HL-60 (cell line): ENCODE data around the gene ENPP7.

Source experiments
- DNase-seq, 2 experiments: peaks; one replicate each; pipeline ENCODE4 v3.0.0-alpha.2; 2010 to 2020; ENCODE audit warnings: low read depth in 1 of 2, low spot score in 1 of 2
- H3K27ac ChIP-seq: fragments of 250-450 bp; sonication (Bioruptor Pico); replicated peaks from 2 replicates; pipeline ENCODE4 v1.5.1; 2020; ENCODE audit warnings: mild to moderate bottlenecking, moderate library complexity
- H3K27me3 ChIP-seq: fragments of 250-450 bp; sonication (Bioruptor Pico); 2 replicates; pipeline ENCODE4 v1.5.1; 2021; ENCODE audit warnings: mild to moderate bottlenecking, moderate library complexity; ENCODE audit not compliant: insufficient read depth, poor library complexity, severe bottlenecking
- H3K4me3 ChIP-seq: replicated peaks from 2 replicates; pipeline ENCODE4 v1.5.1; 2011; ENCODE audit warnings: mild to moderate bottlenecking, control low read depth, low read length; ENCODE audit not compliant: insufficient read depth
- GABPA ChIP-seq: IDR thresholded peaks from 2 replicates; pipeline ENCODE4 v1.6.1; 2012; ENCODE audit warnings: low read depth
- POLR2AphosphoS5 ChIP-seq: IDR thresholded peaks from 2 replicates; pipeline ENCODE4 v1.6.1; 2012; ENCODE audit warnings: low read depth
- SPI1 ChIP-seq: IDR thresholded peaks from 2 replicates; pipeline ENCODE4 v1.6.1; 2012; ENCODE audit warnings: low read depth, mild to moderate bottlenecking, borderline replicate concordance
- TF ChIP-seq, protein P1 (sequence below): IDR thresholded peaks from one replicate; pipeline ENCODE4 v1.5.1; 2011; ENCODE audit warnings: low read length, control low read depth, inconsistent platforms; ENCODE audit not compliant: insufficient read depth
- TF ChIP-seq, protein P2 (sequence below): IDR thresholded peaks from 2 replicates; pipeline ENCODE4 v1.6.1; 2012; ENCODE audit warnings: low read depth; ENCODE audit not compliant: insufficient replicate concordance

Gene ENPP7

DNA sequence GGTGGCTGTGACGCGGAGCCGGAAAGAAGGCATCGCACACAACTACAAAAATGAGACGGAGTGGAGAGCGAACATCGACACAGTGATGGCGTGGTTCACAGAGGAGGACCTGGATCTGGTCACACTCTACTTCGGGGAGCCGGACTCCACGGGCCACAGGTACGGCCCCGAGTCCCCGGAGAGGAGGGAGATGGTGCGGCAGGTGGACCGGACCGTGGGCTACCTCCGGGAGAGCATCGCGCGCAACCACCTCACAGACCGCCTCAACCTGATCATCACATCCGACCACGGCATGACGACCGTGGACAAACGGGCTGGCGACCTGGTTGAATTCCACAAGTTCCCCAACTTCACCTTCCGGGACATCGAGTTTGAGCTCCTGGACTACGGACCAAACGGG, 4.4 kb downstream of the ENPP7 start:
- Histone ChIP-seq H3K27me3 (peaks cover 15% of the 10 kb centered on the region), H3K27ac (no peak overlapping the region), H3K4me3 (no peak overlapping the region)
- DNase-seq: no peak
- TF ChIP-seq, protein P1, sequence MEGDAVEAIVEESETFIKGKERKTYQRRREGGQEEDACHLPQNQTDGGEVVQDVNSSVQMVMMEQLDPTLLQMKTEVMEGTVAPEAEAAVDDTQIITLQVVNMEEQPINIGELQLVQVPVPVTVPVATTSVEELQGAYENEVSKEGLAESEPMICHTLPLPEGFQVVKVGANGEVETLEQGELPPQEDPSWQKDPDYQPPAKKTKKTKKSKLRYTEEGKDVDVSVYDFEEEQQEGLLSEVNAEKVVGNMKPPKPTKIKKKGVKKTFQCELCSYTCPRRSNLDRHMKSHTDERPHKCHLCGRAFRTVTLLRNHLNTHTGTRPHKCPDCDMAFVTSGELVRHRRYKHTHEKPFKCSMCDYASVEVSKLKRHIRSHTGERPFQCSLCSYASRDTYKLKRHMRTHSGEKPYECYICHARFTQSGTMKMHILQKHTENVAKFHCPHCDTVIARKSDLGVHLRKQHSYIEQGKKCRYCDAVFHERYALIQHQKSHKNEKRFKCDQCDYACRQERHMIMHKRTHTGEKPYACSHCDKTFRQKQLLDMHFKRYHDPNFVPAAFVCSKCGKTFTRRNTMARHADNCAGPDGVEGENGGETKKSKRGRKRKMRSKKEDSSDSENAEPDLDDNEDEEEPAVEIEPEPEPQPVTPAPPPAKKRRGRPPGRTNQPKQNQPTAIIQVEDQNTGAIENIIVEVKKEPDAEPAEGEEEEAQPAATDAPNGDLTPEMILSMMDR: no peak
- TF ChIP-seq GABPA (no peak), POLR2AphosphoS5 (no peak), SPI1 (no peak)
- TF ChIP-seq, protein P2, sequence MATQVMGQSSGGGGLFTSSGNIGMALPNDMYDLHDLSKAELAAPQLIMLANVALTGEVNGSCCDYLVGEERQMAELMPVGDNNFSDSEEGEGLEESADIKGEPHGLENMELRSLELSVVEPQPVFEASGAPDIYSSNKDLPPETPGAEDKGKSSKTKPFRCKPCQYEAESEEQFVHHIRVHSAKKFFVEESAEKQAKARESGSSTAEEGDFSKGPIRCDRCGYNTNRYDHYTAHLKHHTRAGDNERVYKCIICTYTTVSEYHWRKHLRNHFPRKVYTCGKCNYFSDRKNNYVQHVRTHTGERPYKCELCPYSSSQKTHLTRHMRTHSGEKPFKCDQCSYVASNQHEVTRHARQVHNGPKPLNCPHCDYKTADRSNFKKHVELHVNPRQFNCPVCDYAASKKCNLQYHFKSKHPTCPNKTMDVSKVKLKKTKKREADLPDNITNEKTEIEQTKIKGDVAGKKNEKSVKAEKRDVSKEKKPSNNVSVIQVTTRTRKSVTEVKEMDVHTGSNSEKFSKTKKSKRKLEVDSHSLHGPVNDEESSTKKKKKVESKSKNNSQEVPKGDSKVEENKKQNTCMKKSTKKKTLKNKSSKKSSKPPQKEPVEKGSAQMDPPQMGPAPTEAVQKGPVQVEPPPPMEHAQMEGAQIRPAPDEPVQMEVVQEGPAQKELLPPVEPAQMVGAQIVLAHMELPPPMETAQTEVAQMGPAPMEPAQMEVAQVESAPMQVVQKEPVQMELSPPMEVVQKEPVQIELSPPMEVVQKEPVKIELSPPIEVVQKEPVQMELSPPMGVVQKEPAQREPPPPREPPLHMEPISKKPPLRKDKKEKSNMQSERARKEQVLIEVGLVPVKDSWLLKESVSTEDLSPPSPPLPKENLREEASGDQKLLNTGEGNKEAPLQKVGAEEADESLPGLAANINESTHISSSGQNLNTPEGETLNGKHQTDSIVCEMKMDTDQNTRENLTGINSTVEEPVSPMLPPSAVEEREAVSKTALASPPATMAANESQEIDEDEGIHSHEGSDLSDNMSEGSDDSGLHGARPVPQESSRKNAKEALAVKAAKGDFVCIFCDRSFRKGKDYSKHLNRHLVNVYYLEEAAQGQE: no peak

DNA sequence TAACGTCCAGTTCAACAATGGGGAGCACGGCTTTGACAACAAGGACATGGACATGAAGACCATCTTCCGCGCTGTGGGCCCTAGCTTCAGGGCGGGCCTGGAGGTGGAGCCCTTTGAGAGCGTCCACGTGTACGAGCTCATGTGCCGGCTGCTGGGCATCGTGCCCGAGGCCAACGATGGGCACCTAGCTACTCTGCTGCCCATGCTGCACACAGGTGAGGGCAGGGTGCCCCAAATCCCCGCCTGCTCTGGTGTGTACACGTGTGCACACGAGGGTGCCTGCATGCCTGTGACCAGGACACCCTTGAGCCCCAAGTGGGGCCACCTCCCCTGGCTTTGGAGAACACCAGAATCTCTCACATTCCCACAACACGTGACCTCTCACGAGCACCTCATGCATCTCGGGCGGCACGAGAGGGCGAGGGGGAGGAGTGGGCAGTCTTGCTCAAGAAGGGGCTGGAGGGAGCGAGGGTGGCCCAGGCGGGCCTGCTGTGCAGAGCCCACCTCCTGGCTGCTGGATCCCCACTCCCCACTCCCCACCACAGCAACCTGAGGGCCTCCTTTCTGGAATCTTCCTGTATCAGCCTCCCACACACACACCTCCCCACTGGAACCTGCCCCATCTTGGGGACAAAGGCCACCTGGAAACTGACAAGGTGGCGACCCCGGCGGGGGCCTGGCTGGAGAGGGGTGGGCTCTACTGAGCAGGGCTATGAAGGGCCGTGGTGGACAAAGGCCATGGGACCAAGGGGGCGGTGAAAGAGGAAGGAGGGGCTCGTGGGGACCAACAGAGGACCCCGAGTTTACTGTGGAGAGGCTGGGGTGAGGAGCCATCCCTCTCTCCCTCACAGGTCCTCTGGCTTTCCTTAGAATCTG, 6.5 kb downstream of the ENPP7 start:
- peaks cover 20% of the 10 kb centered on the region for H3K27me3 ChIP-seq
- H3K27ac ChIP-seq: no peak overlapping the region
- H3K4me3 ChIP-seq: no peak overlapping the region
- DNase-seq: no peak
- TF ChIP-seq SPI1 (no peak), POLR2AphosphoS5 (no peak), GABPA (no peak)
- TF ChIP-seq, protein P1: no peak
- TF ChIP-seq, protein P2: no peak

DNA sequence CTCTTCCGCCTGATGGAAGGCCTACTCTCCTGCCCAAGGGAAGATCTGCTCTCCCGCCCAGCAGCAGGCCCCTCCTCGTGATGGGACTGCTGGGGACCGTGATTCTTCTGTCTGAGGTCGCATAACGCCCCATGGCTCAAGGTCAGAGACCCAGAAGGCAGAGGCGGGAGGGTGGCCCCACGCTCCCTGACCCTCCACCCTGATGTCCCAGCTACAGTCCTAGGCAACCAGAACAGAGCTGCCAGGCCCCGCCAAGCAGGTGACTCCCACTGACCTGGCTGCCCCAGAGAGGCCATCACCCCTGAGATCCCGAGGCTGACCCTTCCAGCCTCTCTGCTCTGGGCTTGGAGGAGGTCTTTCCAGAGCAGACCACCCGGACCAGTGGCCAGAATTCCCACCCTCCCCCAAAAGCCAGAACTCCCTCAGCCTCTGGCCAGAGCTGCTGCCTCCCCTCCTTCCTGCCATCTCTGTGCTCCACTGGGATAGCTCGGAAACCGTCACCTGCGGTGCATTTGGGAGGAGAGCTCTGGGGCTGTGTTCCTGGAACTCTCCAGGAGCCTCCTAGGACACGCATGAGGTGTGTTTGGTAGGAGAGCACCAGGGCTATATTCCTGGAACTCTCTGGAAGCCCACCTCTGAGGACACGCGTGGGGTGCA, 7.3 kb downstream of the ENPP7 start:
- Histone ChIP-seq H3K27me3 (peaks cover 23% of the 10 kb centered on the region), H3K27ac (no peak overlapping the region), H3K4me3 (no peak overlapping the region)
- DNase-seq: no peak
- TF ChIP-seq GABPA (no peak), POLR2AphosphoS5 (no peak), SPI1 (no peak)
- TF ChIP-seq, protein P2: no peak
- TF ChIP-seq, protein P1: no peak
